Progenitor cell of endocrine pancreas (in vitro differentiated cells): ENCODE measurements around the gene SLAMF8. TPM values are rescaled to one million over a fixed set of nuclear protein-coding genes. Genes with fewer than 3 reads are reported as not detected.

ENCODE experiments used
- DNase-seq: peaks from one replicate; pipeline ENCODE4 v3.0.0; 2021; ENCODE audit warnings: low spot score; ENCODE audit not compliant: unreplicated experiment
- H3K27ac Mint-ChIP-seq: 2 replicates; pipeline ENCODE4 v1.8.0; 2021; ENCODE audit warnings: mild to moderate bottlenecking, moderate library complexity, mixed read lengths
- H3K27me3 Mint-ChIP-seq: 2 replicates; pipeline ENCODE4 v1.8.0; 2021; ENCODE audit warnings: mixed read lengths
- H3K36me3 Mint-ChIP-seq: 2 replicates; pipeline ENCODE4 v1.8.0; 2022; ENCODE audit warnings: mixed read lengths; ENCODE audit not compliant: insufficient read depth
- H3K4me1 Mint-ChIP-seq: 2 replicates; pipeline ENCODE4 v1.8.0; 2021; ENCODE audit warnings: low read depth, mixed read lengths
- H3K4me3 Mint-ChIP-seq: 2 replicates; pipeline ENCODE4 v1.8.0; 2021; ENCODE audit warnings: low read depth, mild to moderate bottlenecking, moderate library complexity, mixed read lengths
- H3K9me3 Mint-ChIP-seq: 2 replicates; pipeline ENCODE4 v1.8.0; 2021; ENCODE audit warnings: low read depth, mixed read lengths
- total RNA-seq: library from RNA; stranded (reverse); gene quantifications from 2 replicates; pipeline ENCODE4 v1.2.1, GENCODE V29; 2021
- TF ChIP-seq, protein P1 (sequence below): fragments of 200-600 bp; sonication (generic); IDR thresholded peaks from one replicate; pipeline ENCODE4 v1.5.0; 2021; ENCODE audit warnings: antibody characterized with exemption, mild to moderate bottlenecking; ENCODE audit not compliant: unreplicated experiment

Gene SLAMF8
- total RNA-seq, 1 donor from 2014 or later = not detected

DNA sequence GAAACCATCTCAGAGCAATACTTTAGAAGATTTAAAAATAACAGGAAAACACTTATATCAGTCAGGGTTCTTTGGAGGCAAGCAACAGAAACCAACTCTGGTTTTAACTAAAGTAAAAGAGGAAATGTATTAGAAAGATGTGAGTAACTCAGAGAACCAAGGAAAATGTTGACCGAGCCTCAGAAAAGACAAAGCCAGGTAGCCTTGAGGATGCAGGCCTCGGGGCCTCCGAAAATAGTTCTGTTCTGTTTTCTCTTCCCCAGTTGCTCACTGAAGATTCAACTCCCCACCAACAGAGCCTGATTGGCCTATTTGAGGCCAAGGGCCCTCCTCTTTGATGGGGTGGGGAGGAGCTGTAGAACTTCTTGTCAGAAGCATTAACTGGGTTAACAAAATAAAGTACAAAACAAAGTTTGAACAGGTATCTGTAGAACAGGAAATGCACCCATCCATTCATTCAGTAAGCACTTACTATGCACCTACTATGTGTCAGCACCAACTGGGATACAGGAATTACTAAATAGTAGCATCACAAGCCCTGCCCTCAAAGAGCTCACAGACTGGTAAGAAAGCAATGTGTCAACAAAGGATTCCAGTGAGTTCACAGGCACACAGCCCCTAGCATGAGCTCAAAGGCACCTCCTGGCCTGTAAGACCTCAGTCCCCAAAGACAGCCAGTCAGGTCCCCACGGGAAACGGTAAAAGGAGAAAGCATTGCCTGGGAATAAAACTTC is 12.6 kb downstream of the SLAMF8 start:
- H3K4me1 Mint-ChIP-seq = peaks cover 3% of the 10 kb centered on the region
- no peak overlapping the region for H3K4me3 Mint-ChIP-seq
- TF ChIP-seq, protein P1, sequence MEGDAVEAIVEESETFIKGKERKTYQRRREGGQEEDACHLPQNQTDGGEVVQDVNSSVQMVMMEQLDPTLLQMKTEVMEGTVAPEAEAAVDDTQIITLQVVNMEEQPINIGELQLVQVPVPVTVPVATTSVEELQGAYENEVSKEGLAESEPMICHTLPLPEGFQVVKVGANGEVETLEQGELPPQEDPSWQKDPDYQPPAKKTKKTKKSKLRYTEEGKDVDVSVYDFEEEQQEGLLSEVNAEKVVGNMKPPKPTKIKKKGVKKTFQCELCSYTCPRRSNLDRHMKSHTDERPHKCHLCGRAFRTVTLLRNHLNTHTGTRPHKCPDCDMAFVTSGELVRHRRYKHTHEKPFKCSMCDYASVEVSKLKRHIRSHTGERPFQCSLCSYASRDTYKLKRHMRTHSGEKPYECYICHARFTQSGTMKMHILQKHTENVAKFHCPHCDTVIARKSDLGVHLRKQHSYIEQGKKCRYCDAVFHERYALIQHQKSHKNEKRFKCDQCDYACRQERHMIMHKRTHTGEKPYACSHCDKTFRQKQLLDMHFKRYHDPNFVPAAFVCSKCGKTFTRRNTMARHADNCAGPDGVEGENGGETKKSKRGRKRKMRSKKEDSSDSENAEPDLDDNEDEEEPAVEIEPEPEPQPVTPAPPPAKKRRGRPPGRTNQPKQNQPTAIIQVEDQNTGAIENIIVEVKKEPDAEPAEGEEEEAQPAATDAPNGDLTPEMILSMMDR = no peak
- no peaks in the 10 kb centered on the region for H3K36me3 Mint-ChIP-seq
- peaks cover 71% of the 10 kb centered on the region for H3K27me3 Mint-ChIP-seq
- no peak for DNase-seq
- H3K9me3 Mint-ChIP-seq = no peaks in the 10 kb centered on the region
- H3K27ac Mint-ChIP-seq = no peak overlapping the region

DNA sequence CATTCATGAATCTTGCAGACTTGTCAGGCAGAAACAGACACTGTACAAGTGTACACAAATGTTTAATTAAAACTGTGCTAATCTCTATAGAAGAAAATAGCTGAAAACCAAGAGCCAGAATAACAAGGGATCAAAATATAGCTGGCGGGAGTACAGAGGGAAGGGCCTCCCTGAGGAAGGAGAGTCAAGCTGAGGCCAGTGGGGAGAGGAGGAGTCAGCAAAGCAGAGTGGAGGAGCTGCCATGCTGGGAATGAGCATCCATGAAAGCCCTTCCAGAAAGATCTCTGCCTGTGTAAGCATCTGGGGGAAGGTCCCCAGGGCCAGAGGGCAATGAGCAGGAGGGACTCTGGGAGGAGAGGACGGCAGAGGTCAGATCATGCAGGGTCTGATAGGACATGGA is 15.1 kb downstream of the SLAMF8 start:
- TF ChIP-seq, protein P1 = no peak
- Mint-ChIP-seq H3K36me3 (no peaks in the 10 kb centered on the region), H3K4me3 (no peak overlapping the region), H3K27me3 (peaks cover 67% of the 10 kb centered on the region), H3K9me3 (no peaks in the 10 kb centered on the region), H3K27ac (no peak overlapping the region), H3K4me1 (peaks cover under 1% of the 10 kb centered on the region)
- DNase-seq = no peak

DNA sequence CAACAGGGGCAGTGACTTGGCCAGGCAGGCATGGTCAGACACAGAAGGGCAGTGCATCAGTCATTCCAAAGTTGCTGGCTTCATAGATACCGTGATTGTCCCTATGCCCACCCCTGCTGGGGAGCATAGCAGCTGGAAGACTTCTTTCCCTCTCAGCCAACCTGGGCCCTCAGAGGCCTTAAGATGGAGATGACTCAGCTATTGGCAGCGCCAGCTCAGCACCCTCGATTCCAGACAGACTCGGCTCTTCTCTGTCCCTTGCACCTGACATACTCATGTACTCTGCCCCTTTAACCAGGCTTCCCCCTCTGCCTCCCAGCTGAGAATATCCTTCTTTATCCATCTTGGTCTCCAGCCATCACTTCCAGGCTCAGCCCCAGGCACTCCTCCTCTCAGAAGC is 16.8 kb downstream of the SLAMF8 start:
- no peak for DNase-seq
- H3K4me3 Mint-ChIP-seq = no peak overlapping the region
- H3K27ac Mint-ChIP-seq = no peak overlapping the region
- H3K27me3 Mint-ChIP-seq = peaks cover 71% of the 10 kb centered on the region
- H3K36me3 Mint-ChIP-seq = no peaks in the 10 kb centered on the region
- TF ChIP-seq, protein P1 = no peak
- H3K4me1 Mint-ChIP-seq = no peaks in the 10 kb centered on the region
- H3K9me3 Mint-ChIP-seq = no peaks in the 10 kb centered on the region

DNA sequence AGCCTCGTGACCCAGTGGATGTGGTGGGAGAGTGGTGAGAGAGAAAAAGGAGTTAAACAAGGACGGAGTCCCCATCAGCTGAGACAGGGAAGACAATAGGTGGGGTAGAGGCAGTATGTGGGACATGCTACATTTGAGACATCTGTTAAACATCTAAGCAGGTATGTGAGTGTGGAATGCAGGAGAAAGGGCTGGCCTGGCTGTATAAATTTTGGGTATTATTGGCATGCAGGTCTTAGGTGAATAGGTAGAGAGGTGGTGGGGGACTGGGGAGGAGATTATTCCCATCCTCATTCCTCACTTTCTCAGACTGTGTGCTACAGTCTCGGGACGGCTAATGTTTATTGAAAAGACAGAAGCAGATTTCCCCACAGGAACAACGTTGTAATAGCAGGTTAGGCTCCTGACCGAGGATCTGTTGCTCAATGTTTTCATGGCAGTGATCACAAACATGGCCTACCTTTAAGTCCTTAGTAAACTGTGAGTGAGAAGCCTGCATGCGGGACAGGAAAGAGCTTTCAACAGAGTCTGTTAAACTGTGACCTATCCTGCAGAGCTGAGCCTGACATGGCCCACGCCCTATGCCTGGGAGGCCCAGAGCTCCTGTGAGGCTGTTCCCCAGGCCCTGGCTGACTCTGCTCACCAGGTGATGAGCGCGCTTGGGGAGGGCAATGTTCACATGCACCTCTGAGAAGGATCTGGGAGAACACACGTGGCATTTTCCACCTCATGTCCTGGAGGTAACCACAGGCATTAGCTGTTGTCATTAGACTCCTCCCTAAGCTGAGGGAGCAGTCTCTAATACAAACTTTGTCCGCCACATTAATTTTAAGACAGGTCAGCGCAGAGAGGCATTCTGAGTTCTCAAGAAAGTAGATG is 19.3 kb downstream of the SLAMF8 start:
- H3K9me3 Mint-ChIP-seq = no peaks in the 10 kb centered on the region
- no peak overlapping the region for H3K4me3 Mint-ChIP-seq
- H3K27me3 Mint-ChIP-seq = peaks cover 77% of the 10 kb centered on the region
- no peak for DNase-seq
- TF ChIP-seq, protein P1 = no peak
- no peaks in the 10 kb centered on the region for H3K4me1 Mint-ChIP-seq
- H3K36me3 Mint-ChIP-seq = no peaks in the 10 kb centered on the region
- no peak overlapping the region for H3K27ac Mint-ChIP-seq

DNA sequence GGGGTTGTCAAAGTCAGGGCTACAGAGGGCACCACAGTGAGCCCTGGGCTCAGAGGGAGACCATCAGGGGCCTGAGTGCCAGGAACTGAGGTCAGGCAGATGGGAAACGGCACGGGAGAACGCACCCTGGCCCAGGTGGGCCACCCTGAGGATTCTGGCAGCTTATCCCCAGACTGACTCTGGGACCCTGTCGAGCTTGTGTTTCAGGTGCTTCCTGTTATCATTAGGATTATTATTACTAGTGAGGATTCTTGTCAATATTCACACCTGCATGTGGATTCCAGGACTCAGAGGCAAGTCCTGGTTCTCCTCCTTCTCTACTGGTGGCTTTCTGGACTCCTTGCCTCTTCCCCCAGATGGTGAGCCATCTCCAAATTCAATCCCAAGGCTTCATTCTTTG is 20.6 kb downstream of the SLAMF8 start:
- TF ChIP-seq, protein P1 = no peak
- Mint-ChIP-seq H3K27me3 (peaks cover 79% of the 10 kb centered on the region), H3K4me1 (peaks cover under 1% of the 10 kb centered on the region), H3K27ac (no peak overlapping the region), H3K4me3 (no peak overlapping the region), H3K9me3 (no peaks in the 10 kb centered on the region), H3K36me3 (no peaks in the 10 kb centered on the region)
- no peak for DNase-seq
